GM10266 (cell line): ENCODE measurements around the gene WNT10A.

Experiments used
- DNase-seq: peaks from one replicate; pipeline ENCODE4 v3.0.0; 2012; ENCODE audit errors: extremely low spot score
- CTCF ChIP-seq: IDR thresholded peaks from 2 replicates; pipeline ENCODE4 v1.5.1; 2012; ENCODE audit warnings: mild to moderate bottlenecking, low read depth; ENCODE audit not compliant: control insufficient read depth, insufficient read depth; ENCODE audit errors: missing control alignments

WNT10A gene

DNA sequence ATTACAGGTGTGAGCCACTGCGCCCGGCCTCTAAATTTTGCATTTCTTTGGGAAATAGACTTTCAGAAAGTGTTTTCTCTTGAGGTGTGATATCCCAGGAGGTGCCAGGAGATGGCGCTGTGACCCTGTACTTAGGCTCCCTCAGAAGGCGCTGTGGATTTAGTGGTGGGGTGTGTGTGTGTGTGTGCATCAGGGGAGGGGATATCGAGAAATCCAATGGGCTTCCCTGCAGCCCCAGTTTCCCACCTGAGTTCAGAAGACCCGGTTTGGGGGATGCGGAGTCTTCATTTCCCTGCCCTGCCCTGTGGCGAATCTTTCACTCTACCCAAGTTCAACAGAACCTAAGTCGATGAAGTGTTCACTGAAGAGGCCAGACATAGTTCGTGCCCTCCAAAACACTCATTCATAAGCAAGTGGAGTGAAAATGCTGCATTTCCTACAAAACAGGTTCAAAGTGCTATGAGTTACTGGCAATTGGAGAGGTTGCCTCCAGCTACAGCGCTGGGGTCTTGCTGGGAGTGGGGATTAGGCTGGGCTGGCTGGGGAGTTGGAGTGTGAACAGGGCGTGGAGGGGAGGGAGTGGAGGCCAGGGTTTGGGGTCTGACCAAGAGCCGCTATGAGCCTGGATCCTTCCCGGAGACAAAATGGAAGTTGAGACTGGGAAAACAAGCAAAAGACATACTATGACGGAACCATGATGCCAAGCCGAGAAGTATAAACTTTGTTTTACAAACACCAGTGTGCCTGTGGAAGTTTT, 27.6 kb upstream of the WNT10A start:
- DNase-seq: peak; percentile 74
- peak; percentile 90 for TF ChIP-seq CTCF

- no peak for DNase-seq
- TF ChIP-seq CTCF: no peak
Observed at GRCh38 chr2:218853766-218854165, 26.9 kb upstream of the WNT10A start.

DNA sequence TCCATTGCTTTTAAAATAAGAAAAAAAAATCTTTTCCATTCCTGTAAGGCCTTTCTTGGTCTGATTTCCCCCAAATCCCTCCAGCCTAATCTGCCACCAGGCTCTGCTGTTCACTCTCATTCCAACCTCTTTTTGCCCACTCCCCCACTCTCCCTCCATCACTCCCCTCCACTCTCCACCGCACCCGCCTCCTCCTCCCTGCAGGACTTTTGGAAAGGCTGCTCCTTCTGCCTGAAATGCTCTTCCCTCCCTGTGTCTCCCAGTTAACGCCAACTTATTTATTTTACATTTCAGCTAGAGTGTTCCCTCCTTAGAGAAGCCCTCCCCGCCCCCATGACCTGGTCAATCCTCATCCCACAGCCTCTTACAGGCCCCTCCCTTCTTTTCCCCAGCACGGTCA, 25.8 kb upstream of the WNT10A start:
- TF ChIP-seq CTCF: no peak
- DNase-seq: no peak

DNA sequence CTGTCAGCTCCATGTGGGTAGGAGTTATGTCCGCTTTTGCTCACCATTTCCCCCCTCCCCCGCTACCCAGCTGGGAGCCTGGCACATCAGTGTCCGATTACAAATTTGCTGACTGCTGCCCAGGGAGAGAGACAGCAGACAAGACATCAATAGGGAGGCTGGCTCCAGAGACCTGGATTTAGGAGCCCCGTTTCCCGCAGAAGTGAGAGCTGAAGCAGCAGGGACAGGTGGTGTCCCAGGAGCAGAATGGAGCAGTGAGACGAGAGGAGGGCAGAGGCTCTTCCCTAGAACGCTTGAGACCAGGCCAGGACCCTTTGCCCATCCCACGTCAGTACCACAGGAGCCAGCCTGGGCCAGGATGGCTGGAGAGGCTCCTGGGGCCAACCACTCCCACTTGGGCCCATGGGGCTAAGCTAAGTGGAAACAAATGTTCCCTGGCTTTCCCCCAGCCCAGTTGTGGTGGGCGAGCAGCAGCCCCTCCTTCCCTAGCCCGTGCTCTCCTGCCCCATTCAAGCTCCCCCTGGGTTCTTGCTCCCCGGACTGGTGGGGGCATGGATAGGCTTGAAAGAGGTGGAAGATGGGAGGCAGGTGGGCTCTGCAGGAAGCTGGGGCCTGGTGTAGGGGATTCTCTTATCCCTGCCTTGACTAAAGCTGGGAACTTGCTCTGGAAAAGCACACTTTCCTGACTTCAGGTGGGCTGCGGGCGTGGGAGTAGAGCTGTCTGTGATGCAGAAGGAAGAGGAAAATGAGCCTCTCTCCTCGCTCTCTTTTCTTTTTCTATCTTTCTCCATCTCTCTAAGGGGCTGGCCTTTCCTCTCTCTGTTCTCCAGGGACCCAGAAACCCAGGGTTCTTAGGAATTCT, 25.1 kb upstream of the WNT10A start:
- no peak for DNase-seq
- TF ChIP-seq CTCF: no peak

GRCh38 chr2:218856167-218856895, 24.3 kb upstream of the WNT10A start:
- DNase-seq: no peak
- TF ChIP-seq CTCF: no peak

- no peak for TF ChIP-seq CTCF
- DNase-seq: no peak
Observed at GRCh38 chr2:218856896-218857243, 23.8 kb upstream of the WNT10A start.
